Heart right ventricle (tissue), 16 donors: ENCODE results near the gene SCN2A. TPM values are rescaled to one million over a fixed set of nuclear protein-coding genes. Genes with fewer than 3 reads are reported as not detected.
A peak's percentile ranks its signal among the peaks of the same experiment; 100 is the strongest.

Experiments used
- ATAC-seq, 8 donors: fragments of 200-7000 bp; cut with Tn5 transposase; one replicate each; pipeline ENCODE4 v1.9.1; 2020; ENCODE audit warnings: mild to moderate bottlenecking in 8 of 8, moderate library complexity in 8 of 8, moderate number of reproducible peaks in 1 of 8
- DNase-seq, 2 donors: peaks; one replicate each; pipeline ENCODE4 v3.0.0-alpha.2; 2020
- H3K27ac ChIP-seq, 10 donors: fragments of 200-600 bp; sonication (generic) in 2 of 10; one replicate each; pipeline versions ENCODE4 v1.5.0 to v1.8.0; 2020 to 2022; ENCODE audit warnings: mild to moderate bottlenecking in 3 of 10
- H3K27me3 ChIP-seq, 7 donors: fragments of 200-600 bp; one replicate each; pipeline ENCODE4 v1.8.0; 2021 to 2022; ENCODE audit warnings: mild to moderate bottlenecking in 2 of 7
- H3K36me3 ChIP-seq, 9 donors: fragments of 200-600 bp; sonication (generic) in 1 of 9; one replicate each; pipeline versions ENCODE4 v1.5.0 to v1.8.0; 2020 to 2022; ENCODE audit warnings: mild to moderate bottlenecking in 2 of 9
- H3K4me1 ChIP-seq, 9 donors: fragments of 200-600 bp; sonication (generic) in 1 of 9; one replicate each; pipeline versions ENCODE4 v1.5.0 to v1.8.0; 2020 to 2022; ENCODE audit warnings: mild to moderate bottlenecking in 4 of 9
- H3K4me3 ChIP-seq, 10 donors: fragments of 200-600 bp; sonication (generic) in 2 of 10; one replicate each; pipeline versions ENCODE4 v1.5.0 to v1.8.0; 2020 to 2022; ENCODE audit warnings: mild to moderate bottlenecking in 7 of 10, moderate library complexity in 2 of 10
- H3K9me3 ChIP-seq, 11 donors: fragments of 200-600 bp in 10 of 11; sonication (generic) in 2 of 11; one replicate each; pipeline versions ENCODE4 v1.5.0 to v1.8.0; 2013 to 2022; ENCODE audit warnings: mild to moderate bottlenecking in 2 of 11, control low read depth in 1 of 11, moderate library complexity in 1 of 11
- WGBS, 2 donors: extraction: QIAGEN DNeasy Blood & Tissue Kit; methylation state at CpG; one replicate each; pipeline ENCODE4 v1.1.7; 2013; ENCODE audit warnings: inconsistent platforms in 1 of 2; 5-methylcytosine and 5-hydroxymethylcytosine counted together
- intact Hi-C, 10 donors: fragments of 100-400 bp; cut with DNase I; formaldehyde crosslinking; loops; one replicate each; pipeline versions ENCODE4 v1.11.1 to v1.14.2; 2022
- polyA plus RNA-seq, 2 donors: library from polyadenylated mRNA; stranded (reverse); fragments of 200-250 nt; gene quantifications; one replicate each; pipeline ENCODE4 v1.2.3, GENCODE V29; 2013
- total RNA-seq, 10 donors: library from RNA; stranded (reverse); fragmentation: NEBNext Ultra II Directional in 3 of 10; extraction: Animal tissue kit (Norgen Biotek cat#: 25700) in 3 of 10; gene quantifications; one replicate each; pipeline versions ENCODE4 v1.2.1 to v1.2.4, GENCODE V29; 2021 to 2023
- TF ChIP-seq, protein P1 (sequence below), 9 donors: fragments of 200-600 bp; sonication (generic) in 2 of 9; IDR thresholded peaks; one replicate each; pipeline versions ENCODE4 v1.5.0 to v1.8.0; 2021 to 2022; ENCODE audit warnings: antibody characterized with exemption in 9 of 9, mild to moderate bottlenecking in 5 of 9, moderate library complexity in 1 of 9
- donor health status: Arrhythmogenic right ventricular cardiomyopathy.
- donor health status: ischemic (EF 13 %, LVEDD 7.1; RV severe dilation, severe dysfunction).
- donor health status: healthy with polysubstance abuse.
- donor health status: DM: no; HTN: yes; CAD: no.
- donor health status: DM: no; HTN: no; CAD: no.
- donor health status: ischemic (EF 25% LVEDD 6.9; RV normal size, moderate dysfunction).
- donor health status: ischemic (EF 25% LVEDD 5.7; RV mildly dilated, moderate dysfunction).
- donor health status: healthy.
- donor health status: DM: yes; HTN: yes; CAD: no.
- donor health status: Ischemic cardiomyopathy.
- donor health status: ischemic (EF 35%, LVEDD 5.7; RV mildly dilated, moderate dysfunction).
- donor health status: nonischemic (EF 11% LVEDD 7.7; RV severe dilation, severe dysfunction).
- donor health status: DM: yes; HTN: yes; CAD: no.
- donor health status: PGD.
- donor health status: ischemic (EF 29% LVEDD 5.4; RV normal size, mild dysfunction).
- donor health status: nonischemic (EF 23%, LVEDD 6.1; RV moderate dilation, normal function).

The SCN2A gene
- total and polyA plus RNA-seq, 12 donors, result 0.01 to 0.26 (median 0.07) TPM; not detected in 2

DNA sequence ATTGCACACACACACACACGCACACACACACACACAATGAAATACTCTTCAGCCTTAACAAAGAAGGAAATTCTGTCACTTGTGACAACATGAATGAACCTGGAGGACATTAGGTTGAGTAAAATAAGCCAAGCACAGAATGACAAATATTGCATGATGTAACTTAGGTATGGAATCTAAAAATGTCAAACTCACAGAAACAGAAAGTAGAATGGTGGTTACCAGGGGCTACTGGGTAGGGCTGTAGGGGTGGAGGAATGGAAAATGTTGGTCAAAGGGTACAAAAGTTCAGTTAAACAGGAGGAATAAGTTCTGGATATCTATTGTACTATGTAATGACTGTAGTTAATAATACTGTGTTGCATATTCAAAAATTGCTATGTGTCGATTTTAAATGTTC lies 29.5 kb downstream of the SCN2A start:
- no peaks in the 10 kb centered on the region for H3K9me3 ChIP-seq
- no peaks in the 10 kb centered on the region for H3K36me3 ChIP-seq
- TF ChIP-seq, protein P1, sequence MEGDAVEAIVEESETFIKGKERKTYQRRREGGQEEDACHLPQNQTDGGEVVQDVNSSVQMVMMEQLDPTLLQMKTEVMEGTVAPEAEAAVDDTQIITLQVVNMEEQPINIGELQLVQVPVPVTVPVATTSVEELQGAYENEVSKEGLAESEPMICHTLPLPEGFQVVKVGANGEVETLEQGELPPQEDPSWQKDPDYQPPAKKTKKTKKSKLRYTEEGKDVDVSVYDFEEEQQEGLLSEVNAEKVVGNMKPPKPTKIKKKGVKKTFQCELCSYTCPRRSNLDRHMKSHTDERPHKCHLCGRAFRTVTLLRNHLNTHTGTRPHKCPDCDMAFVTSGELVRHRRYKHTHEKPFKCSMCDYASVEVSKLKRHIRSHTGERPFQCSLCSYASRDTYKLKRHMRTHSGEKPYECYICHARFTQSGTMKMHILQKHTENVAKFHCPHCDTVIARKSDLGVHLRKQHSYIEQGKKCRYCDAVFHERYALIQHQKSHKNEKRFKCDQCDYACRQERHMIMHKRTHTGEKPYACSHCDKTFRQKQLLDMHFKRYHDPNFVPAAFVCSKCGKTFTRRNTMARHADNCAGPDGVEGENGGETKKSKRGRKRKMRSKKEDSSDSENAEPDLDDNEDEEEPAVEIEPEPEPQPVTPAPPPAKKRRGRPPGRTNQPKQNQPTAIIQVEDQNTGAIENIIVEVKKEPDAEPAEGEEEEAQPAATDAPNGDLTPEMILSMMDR (IDR thresholded peaks at IDR 0.05), result no peak
- H3K27ac ChIP-seq, result no peak overlapping the region
- WGBS, 2 donors, result 78 to 80% methylated on average over 2 of the region's 2 CpGs
- H3K4me1 ChIP-seq, result peaks cover 0 to 2% (median 0%) of the 10 kb centered on the region in 9 donors
- DNase-seq (no peak), ATAC-seq (peak in 1 of 8 donors; percentile 46)
- H3K27me3 ChIP-seq, result no peaks in the 10 kb centered on the region
- intact Hi-C loops, result no loop called here
- H3K4me3 ChIP-seq, result no peak overlapping the region

DNA sequence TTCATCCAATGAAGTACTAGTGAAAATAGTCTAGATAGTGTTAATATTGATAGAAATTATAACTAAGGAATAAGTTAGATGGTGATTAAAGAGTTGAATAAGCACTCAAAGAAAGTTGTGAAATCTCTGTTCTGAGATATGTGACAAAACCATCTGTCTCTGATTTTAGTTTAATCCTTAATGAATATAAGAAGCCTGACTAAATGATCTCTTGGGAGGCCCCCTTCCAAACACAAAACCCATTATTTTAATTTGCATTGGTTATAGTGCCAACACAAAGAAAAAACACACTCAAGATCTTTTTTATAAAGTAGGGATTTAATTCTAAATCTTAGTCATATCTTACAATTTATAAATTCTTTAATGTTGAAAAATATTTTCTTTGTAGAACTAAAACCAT lies 34.0 kb downstream of the SCN2A start:
- H3K9me3 ChIP-seq, result no peaks in the 10 kb centered on the region
- TF ChIP-seq, protein P1 (IDR thresholded peaks at IDR 0.05), result no peak
- H3K4me3 ChIP-seq, result no peak overlapping the region
- H3K27me3 ChIP-seq, result no peaks in the 10 kb centered on the region
- intact Hi-C loops, result no loop called here
- H3K36me3 ChIP-seq, result no peaks in the 10 kb centered on the region
- H3K4me1 ChIP-seq, result peaks cover 0 to 17% (median 11%) of the 10 kb centered on the region in 9 donors
- DNase-seq, result no peak
- H3K27ac ChIP-seq, result no peak overlapping the region
- no peak for ATAC-seq

DNA sequence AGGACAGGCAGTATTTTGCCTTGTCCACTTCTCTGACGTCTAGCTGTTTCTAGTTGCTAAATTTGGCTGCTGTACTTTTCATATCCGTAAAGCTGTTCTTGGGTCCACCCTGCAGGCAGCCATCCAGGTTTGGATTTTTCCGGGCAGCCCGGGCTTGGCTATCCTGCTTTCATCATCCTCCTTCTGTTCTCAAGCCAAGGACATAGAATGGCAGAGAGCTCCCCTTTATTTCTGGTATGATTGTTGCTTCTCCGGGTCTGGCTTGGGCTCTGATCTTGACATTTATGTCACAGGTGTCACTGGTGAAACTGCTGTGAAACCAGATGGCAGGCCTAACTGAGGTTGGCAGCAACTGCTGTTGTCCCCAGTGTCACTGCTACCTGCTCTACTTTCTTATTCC lies 35.5 kb downstream of the SCN2A start:
- H3K4me3 ChIP-seq, result no peak overlapping the region
- peaks cover 0 to 17% (median 11%) of the 10 kb centered on the region in 9 donors for H3K4me1 ChIP-seq
- H3K27me3 ChIP-seq, result no peaks in the 10 kb centered on the region
- H3K9me3 ChIP-seq, result no peaks in the 10 kb centered on the region
- WGBS, 2 donors, result 12 to 13% methylated on average over 5 of the region's 5 CpGs
- peak overlapping the region in 8 of 10 donors; percentile 36 to 65 (median 56) for H3K27ac ChIP-seq
- intact Hi-C loops, result no loop called here
- peak; percentile 87 to 99 (median 97) for ATAC-seq
- no peaks in the 10 kb centered on the region for H3K36me3 ChIP-seq
- DNase-seq, result peak; percentile 66 to 71
- TF ChIP-seq, protein P1 (IDR thresholded peaks at IDR 0.05), result no peak

DNA sequence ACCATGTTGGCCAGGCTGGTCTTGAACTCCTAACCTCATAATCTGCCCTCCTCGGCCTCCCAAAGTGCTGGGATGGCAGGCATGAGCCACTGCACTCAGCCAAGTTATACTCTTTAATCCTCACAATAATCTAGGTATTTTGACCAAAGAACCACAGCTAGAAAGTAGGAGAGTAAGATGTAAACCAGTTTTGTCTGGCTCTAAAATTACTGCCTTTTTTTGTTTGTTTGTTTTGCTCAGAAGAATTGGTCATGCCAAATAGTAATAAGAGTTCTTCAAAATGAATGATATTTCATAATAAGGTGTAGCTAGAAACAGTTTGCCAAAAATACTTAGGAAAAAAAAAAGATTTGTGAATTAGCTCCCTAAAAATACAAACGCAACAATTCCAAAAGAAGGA lies 36.7 kb downstream of the SCN2A start:
- H3K4me1 ChIP-seq, result peaks cover 0 to 17% (median 11%) of the 10 kb centered on the region in 9 donors
- H3K9me3 ChIP-seq, result no peaks in the 10 kb centered on the region
- WGBS, 2 donors, result 87 to 93% methylated on average over 2 of the region's 2 CpGs
- no peaks in the 10 kb centered on the region for H3K27me3 ChIP-seq
- TF ChIP-seq, protein P1 (IDR thresholded peaks at IDR 0.05), result no peak
- DNase-seq, result no peak
- no peaks in the 10 kb centered on the region for H3K36me3 ChIP-seq
- no peak overlapping the region for H3K27ac ChIP-seq
- no peak for ATAC-seq
- no peak overlapping the region for H3K4me3 ChIP-seq
- intact Hi-C loops, result no loop called here
